ENCODE data around the gene FAM228A. TPM values are rescaled to one million over a fixed set of nuclear protein-coding genes. Genes with fewer than 3 reads are reported as not detected.

Gene FAM228A
- total and polyA plus RNA-seq, 4 donors = 1.0 to 4.7 (median 2.8) TPM

DNA sequence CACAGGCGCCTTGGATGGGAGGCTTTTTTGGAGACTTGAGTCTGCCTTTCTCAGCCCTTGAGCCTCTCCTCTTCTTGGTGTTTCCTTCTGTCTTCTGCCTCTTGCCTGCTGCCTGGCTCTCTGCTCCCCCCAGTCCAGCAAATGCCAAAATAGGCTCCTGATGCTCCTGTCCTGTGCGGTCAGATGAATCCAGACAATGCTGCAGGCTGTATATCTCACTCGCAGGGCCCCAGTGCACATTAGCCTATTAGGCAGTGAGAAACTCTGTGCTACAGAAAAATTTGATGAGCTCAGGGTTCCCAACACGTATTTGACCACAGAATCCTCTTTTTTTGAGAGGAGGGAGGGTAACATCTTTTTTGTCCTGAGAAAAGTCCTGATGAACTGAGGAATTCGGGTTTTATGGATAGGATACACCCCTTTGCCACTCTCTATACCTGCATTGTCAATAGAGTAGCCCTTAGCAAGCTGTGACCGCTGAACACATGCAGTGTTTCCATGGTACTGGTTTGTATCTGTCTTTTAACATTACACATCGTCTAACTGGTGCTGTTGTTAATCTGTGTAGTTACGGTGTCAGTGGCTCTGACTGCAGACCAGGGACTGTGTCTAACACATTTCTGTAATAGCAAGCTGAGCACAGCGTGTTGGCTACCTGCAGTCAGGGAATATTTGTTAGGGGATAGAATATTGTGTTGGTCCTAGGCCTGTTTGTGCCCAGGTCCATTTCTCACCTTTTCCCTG lies 50.8 kb downstream of the FAM228A start:
- ATAC-seq (ENCODE audit: low FRiP score) (no peak), DNase-seq (no peak)
- Histone ChIP-seq H3K36me3 (ENCODE audit: control insufficient read depth in 1 of 2, insufficient read depth in 2 of 2, low read length in 1 of 2) (peaks cover 0 to 5% of the 10 kb centered on the region in 2 donors), H3K4me3 (ENCODE audit: low read length in 2 of 2) (no peak overlapping the region), H3K27ac (ENCODE audit: low read depth in 1 of 2, low read length in 2 of 2) (no peak overlapping the region), H3K4me1 (ENCODE audit: control insufficient read depth in 1 of 2, insufficient read depth in 2 of 2, low read length in 2 of 2) (no peaks in the 10 kb centered on the region), H3K27me3 (ENCODE audit: control insufficient read depth in 1 of 2, insufficient read depth in 2 of 2, low read length in 1 of 2) (no peaks in the 10 kb centered on the region), H3K9me3 (ENCODE audit: control insufficient read depth, low read length) (no peaks in the 10 kb centered on the region)
- intact Hi-C loops (cut with DNase I) = no loop called here
- 88 to 91% methylated on average over 9 of the region's 9 CpGs for WGBS, 2 donors

DNA sequence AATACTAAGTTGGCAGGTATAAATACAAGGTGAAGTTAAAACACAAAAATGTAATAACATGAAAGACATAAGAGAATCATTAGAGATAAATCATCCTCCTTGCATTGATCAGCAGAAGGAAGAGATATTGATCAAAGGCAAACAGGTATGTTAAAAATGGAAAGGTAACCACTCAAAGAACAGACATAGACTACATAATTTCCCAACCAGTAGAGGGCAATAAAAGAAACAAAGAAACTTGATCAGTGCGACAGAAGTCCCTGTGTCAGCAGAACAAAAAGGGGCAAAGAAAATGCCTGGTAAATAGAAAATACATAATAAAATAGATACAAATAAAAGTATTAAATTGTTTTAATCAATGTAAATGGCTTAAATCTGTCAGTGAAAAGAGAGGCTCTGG lies 53.6 kb downstream of the FAM228A start:
- Histone ChIP-seq H3K27me3 (ENCODE audit: control insufficient read depth in 1 of 2, insufficient read depth in 2 of 2, low read length in 1 of 2) (no peaks in the 10 kb centered on the region), H3K36me3 (ENCODE audit: control insufficient read depth in 1 of 2, insufficient read depth in 2 of 2, low read length in 1 of 2) (peaks cover 2 to 5% of the 10 kb centered on the region in 2 donors), H3K4me1 (ENCODE audit: control insufficient read depth in 1 of 2, insufficient read depth in 2 of 2, low read length in 2 of 2) (no peaks in the 10 kb centered on the region), H3K27ac (ENCODE audit: low read depth in 1 of 2, low read length in 2 of 2) (no peak overlapping the region), H3K9me3 (ENCODE audit: control insufficient read depth, low read length) (no peaks in the 10 kb centered on the region), H3K4me3 (ENCODE audit: low read length in 2 of 2) (no peak overlapping the region)
- 48 to 54% methylated on average over 1 of the region's 1 CpG for WGBS, 2 donors
- intact Hi-C loops (cut with DNase I) = no loop called here
- ATAC-seq (ENCODE audit: low FRiP score) (no peak), DNase-seq (no peak)

DNA sequence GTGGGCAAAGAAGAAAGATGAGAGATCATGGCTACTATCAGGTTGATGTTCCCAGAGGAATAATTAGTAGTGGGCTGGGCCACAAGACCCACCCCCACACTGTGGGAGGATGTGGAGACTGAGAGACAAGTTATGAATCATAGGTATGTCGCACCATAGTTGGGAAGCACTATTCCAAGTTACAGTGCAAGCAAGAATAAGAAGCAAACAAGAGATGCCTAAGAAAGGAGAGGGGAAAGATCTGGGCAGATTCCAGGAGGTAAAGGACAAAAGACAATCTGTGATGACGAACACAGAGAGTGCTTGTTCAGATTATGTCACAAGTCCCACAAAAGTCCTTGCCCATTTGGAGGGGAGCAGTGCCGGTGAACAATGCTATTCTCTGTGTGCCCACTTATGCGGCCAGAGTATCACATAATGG lies 56.6 kb downstream of the FAM228A start:
- intact Hi-C loops (cut with DNase I) = loop anchor here in 1 of 2 donors (5.0 kb wide), 1 partner anchor 151 kb away; no protein-coding TSS in a partner anchor
- H3K4me1 ChIP-seq (ENCODE audit: control insufficient read depth in 1 of 2, insufficient read depth in 2 of 2, low read length in 2 of 2) = no peaks in the 10 kb centered on the region
- no peak overlapping the region for H3K4me3 ChIP-seq (ENCODE audit: low read length in 2 of 2)
- DNase-seq (no peak), ATAC-seq (ENCODE audit: low FRiP score) (no peak)
- H3K9me3 ChIP-seq (ENCODE audit: control insufficient read depth, low read length) = no peaks in the 10 kb centered on the region
- no peak overlapping the region for H3K27ac ChIP-seq (ENCODE audit: low read depth in 1 of 2, low read length in 2 of 2)
- peaks cover 2 to 3% of the 10 kb centered on the region in 2 donors for H3K36me3 ChIP-seq (ENCODE audit: control insufficient read depth in 1 of 2, insufficient read depth in 2 of 2, low read length in 1 of 2)
- WGBS, 2 donors = 88 to 93% methylated on average over 4 of the region's 4 CpGs
- no peaks in the 10 kb centered on the region for H3K27me3 ChIP-seq (ENCODE audit: control insufficient read depth in 1 of 2, insufficient read depth in 2 of 2, low read length in 1 of 2)

DNA sequence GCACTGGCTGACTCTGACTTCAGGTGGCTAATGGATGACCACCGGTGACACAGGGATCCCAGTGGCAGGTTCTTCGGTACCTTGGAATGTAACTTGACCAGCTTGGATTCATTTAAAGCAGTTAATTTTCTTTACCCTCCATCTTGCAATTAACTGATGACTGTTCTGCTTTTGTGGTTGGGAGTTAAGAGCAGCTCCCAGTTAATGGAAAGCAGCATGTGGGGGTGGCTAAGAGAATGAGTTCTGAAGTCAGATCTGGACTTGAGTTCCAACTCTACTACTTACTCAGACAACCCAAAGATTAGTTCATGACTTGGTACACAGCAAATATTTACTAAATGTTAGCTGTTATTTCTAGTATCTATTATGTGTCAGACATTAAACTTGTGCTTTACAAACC lies 58.5 kb downstream of the FAM228A start:
- Histone ChIP-seq H3K27ac (ENCODE audit: low read depth in 1 of 2, low read length in 2 of 2) (no peak overlapping the region), H3K9me3 (ENCODE audit: control insufficient read depth, low read length) (no peaks in the 10 kb centered on the region), H3K36me3 (ENCODE audit: control insufficient read depth in 1 of 2, insufficient read depth in 2 of 2, low read length in 1 of 2) (peaks cover 2 to 4% of the 10 kb centered on the region in 2 donors), H3K4me3 (ENCODE audit: low read length in 2 of 2) (no peak overlapping the region), H3K4me1 (ENCODE audit: control insufficient read depth in 1 of 2, insufficient read depth in 2 of 2, low read length in 2 of 2) (no peaks in the 10 kb centered on the region), H3K27me3 (ENCODE audit: control insufficient read depth in 1 of 2, insufficient read depth in 2 of 2, low read length in 1 of 2) (no peaks in the 10 kb centered on the region)
- WGBS, 2 donors = 98 to 100% methylated on average over 2 of the region's 2 CpGs
- no peak for DNase-seq
- intact Hi-C loops (cut with DNase I) = loop anchor here in 1 of 2 donors (5.0 kb wide), 1 partner anchor 149 kb away; no protein-coding TSS in a partner anchor
- no peak for ATAC-seq (ENCODE audit: low FRiP score)

DNA sequence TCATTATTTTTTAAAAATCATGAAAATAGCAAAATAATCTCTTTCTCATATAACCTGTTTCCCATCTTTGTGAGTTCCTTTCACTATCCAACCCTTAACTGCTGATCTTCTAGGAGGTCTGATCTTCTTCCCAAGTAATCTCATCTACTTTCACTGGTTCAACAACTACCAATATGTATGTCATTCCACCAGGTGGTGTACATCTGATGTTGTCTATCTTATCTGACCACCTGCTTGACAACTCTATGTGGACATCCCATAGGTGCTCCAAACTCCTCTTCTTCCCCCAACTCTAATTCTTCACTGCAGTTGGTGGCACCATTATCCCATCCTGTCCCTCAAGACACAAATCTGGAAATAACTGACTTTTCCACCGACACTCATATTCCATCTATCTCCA lies 62.5 kb downstream of the FAM228A start:
- no peak for DNase-seq
- intact Hi-C loops (cut with DNase I) = no loop called here
- Histone ChIP-seq H3K36me3 (ENCODE audit: control insufficient read depth in 1 of 2, insufficient read depth in 2 of 2, low read length in 1 of 2) (peaks cover 2% of the 10 kb centered on the region in 2 donors), H3K27me3 (ENCODE audit: control insufficient read depth in 1 of 2, insufficient read depth in 2 of 2, low read length in 1 of 2) (no peaks in the 10 kb centered on the region), H3K27ac (ENCODE audit: low read depth in 1 of 2, low read length in 2 of 2) (no peak overlapping the region), H3K9me3 (ENCODE audit: control insufficient read depth, low read length) (no peaks in the 10 kb centered on the region), H3K4me1 (ENCODE audit: control insufficient read depth in 1 of 2, insufficient read depth in 2 of 2, low read length in 2 of 2) (peaks cover 0 to 1% of the 10 kb centered on the region in 2 donors), H3K4me3 (ENCODE audit: low read length in 2 of 2) (no peak overlapping the region)
- ATAC-seq (ENCODE audit: low FRiP score) = no peak
- 94 to 97% methylated on average over 1 of the region's 1 CpG for WGBS, 2 donors

DNA sequence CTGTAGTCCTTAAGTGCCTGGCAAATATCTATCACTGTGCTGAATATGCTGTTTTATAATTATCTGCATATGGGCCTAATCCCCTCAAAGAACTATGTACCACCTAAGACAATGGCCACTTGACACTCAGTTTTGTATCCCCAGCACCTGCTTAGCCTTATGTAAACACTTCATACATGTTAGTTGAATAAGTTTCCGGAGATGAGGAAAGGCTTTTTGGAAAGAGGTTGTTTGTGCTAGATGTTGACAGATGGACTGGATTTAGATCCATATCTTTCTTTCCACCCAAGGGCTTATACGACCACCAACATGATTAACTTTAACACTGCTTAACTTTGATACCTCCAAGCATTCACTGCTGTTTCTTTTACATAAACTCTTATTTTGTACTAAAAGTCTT lies 63.3 kb downstream of the FAM228A start:
- ATAC-seq (ENCODE audit: low FRiP score) (no peak), DNase-seq (no peak)
- Histone ChIP-seq H3K36me3 (ENCODE audit: control insufficient read depth in 1 of 2, insufficient read depth in 2 of 2, low read length in 1 of 2) (peaks cover 2% of the 10 kb centered on the region in 2 donors), H3K27ac (ENCODE audit: low read depth in 1 of 2, low read length in 2 of 2) (no peak overlapping the region), H3K4me1 (ENCODE audit: control insufficient read depth in 1 of 2, insufficient read depth in 2 of 2, low read length in 2 of 2) (peaks cover 0 to 1% of the 10 kb centered on the region in 2 donors), H3K4me3 (ENCODE audit: low read length in 2 of 2) (no peak overlapping the region), H3K27me3 (ENCODE audit: control insufficient read depth in 1 of 2, insufficient read depth in 2 of 2, low read length in 1 of 2) (no peaks in the 10 kb centered on the region), H3K9me3 (ENCODE audit: control insufficient read depth, low read length) (no peaks in the 10 kb centered on the region)
- WGBS, 2 donors = 83 to 94% methylated on average over 2 of the region's 2 CpGs
- intact Hi-C loops (cut with DNase I) = no loop called here

DNA sequence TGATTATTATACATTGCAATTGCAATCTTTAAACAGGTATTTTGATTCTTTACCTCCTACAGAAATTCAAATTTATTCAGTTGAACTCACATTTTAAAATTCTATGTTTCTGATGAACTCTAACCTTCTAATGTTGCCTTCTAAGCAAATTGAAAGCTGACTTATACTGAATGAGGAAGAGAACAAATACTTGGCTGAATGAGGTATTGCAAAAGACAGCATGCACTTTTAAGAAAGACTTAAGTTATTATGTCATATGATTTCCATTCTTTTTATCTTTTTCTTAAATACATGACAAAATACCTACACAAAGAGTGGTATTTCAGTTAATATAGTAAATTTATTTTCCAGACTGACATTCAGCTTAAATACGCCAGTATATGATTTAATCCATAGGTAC lies 64.7 kb downstream of the FAM228A start:
- DNase-seq = no peak
- WGBS, 2 donors = 97 to 98% methylated on average over 1 of the region's 1 CpG

More for the DNA sequence above, 64.7 kb downstream of the FAM228A start:
- intact Hi-C loops (cut with DNase I) = no loop called here
- peaks cover 0 to 1% of the 10 kb centered on the region in 2 donors for H3K4me1 ChIP-seq (ENCODE audit: control insufficient read depth in 1 of 2, insufficient read depth in 2 of 2, low read length in 2 of 2)
- peaks cover 0 to 2% of the 10 kb centered on the region in 2 donors for H3K36me3 ChIP-seq (ENCODE audit: control insufficient read depth in 1 of 2, insufficient read depth in 2 of 2, low read length in 1 of 2)
- H3K9me3 ChIP-seq (ENCODE audit: control insufficient read depth, low read length) = no peaks in the 10 kb centered on the region
- no peak overlapping the region for H3K4me3 ChIP-seq (ENCODE audit: low read length in 2 of 2)
- no peaks in the 10 kb centered on the region for H3K27me3 ChIP-seq (ENCODE audit: control insufficient read depth in 1 of 2, insufficient read depth in 2 of 2, low read length in 1 of 2)
- ATAC-seq (ENCODE audit: low FRiP score) = no peak
- no peak overlapping the region for H3K27ac ChIP-seq (ENCODE audit: low read depth in 1 of 2, low read length in 2 of 2)

Measured in aorta (tissue), 5 donors.